ENCODE data around the gene RAB20. TPM values are rescaled to one million over a fixed set of nuclear protein-coding genes. Genes with fewer than 3 reads are reported as not detected.

The RAB20 gene
- total RNA-seq, 1 experiment from 2014 or later = 5.8 TPM

GRCh38 chr13:110554227-110554836 lies 7.2 kb downstream of the RAB20 start:
- no peak for DNase-seq
- Histone ChIP-seq H3K4me3 (no peak overlapping the region), H3K4me1 (no peaks in the 10 kb centered on the region), H3K27me3 (no peaks in the 10 kb centered on the region), H3K27ac (no peak overlapping the region), H3K36me3 (no peaks in the 10 kb centered on the region), H3K9me3 (replicated peaks) (no peaks in the 10 kb centered on the region; the same call in 1 of the 2 replicates)

- Histone ChIP-seq H3K9me3 (replicated peaks) (no peaks in the 10 kb centered on the region; the same call in 1 of the 2 replicates), H3K27ac (no peak overlapping the region), H3K4me3 (no peak overlapping the region), H3K4me1 (no peaks in the 10 kb centered on the region), H3K36me3 (no peaks in the 10 kb centered on the region), H3K27me3 (no peaks in the 10 kb centered on the region)
- no peak for DNase-seq
Observed at GRCh38 chr13:110553417-110553816, 8.1 kb downstream of the RAB20 start.

GRCh38 chr13:110552767-110553166 lies 8.8 kb downstream of the RAB20 start:
- Histone ChIP-seq H3K9me3 (replicated peaks) (no peaks in the 10 kb centered on the region; the same call in 1 of the 2 replicates), H3K27ac (no peak overlapping the region), H3K27me3 (no peaks in the 10 kb centered on the region), H3K4me3 (no peak overlapping the region), H3K36me3 (no peaks in the 10 kb centered on the region), H3K4me1 (peaks cover 2% of the 10 kb centered on the region; the same call in 1 of the 2 replicates)
- no peak for DNase-seq

GRCh38 chr13:110551284-110551683 lies 10.2 kb downstream of the RAB20 start:
- H3K27ac ChIP-seq = no peak overlapping the region
- no peak for DNase-seq
- no peaks in the 10 kb centered on the region for H3K36me3 ChIP-seq
- H3K4me1 ChIP-seq = peaks cover 7% of the 10 kb centered on the region; the same call in 1 of the 2 replicates
- H3K27me3 ChIP-seq = no peaks in the 10 kb centered on the region
- H3K9me3 ChIP-seq (replicated peaks) = no peaks in the 10 kb centered on the region
- no peak overlapping the region for H3K4me3 ChIP-seq

- no peak overlapping the region for H3K27ac ChIP-seq
- no peaks in the 10 kb centered on the region for H3K27me3 ChIP-seq
- no peaks in the 10 kb centered on the region; the same call in 1 of the 2 replicates for H3K9me3 ChIP-seq (replicated peaks)
- no peak overlapping the region for H3K4me3 ChIP-seq
- peaks cover 9% of the 10 kb centered on the region; the same call in 1 of the 2 replicates for H3K4me1 ChIP-seq
- no peak for DNase-seq
- no peaks in the 10 kb centered on the region for H3K36me3 ChIP-seq
Observed at GRCh38 chr13:110549795-110550160, 11.7 kb downstream of the RAB20 start.

GRCh38 chr13:110548891-110549794 lies 12.4 kb downstream of the RAB20 start:
- H3K27me3 ChIP-seq = no peaks in the 10 kb centered on the region
- H3K27ac ChIP-seq = no peak overlapping the region
- peaks cover 3% of the 10 kb centered on the region; the same call in 1 of the 2 replicates for H3K9me3 ChIP-seq (replicated peaks)
- no peak for DNase-seq
- H3K4me1 ChIP-seq = peaks cover 9% of the 10 kb centered on the region; the same call in 1 of the 2 replicates
- H3K4me3 ChIP-seq = no peak overlapping the region
- H3K36me3 ChIP-seq = peaks cover 2% of the 10 kb centered on the region; the same call in 1 of the 2 replicates

GRCh38 chr13:110546926-110547325 lies 14.6 kb downstream of the RAB20 start:
- peak overlapping the region; percentile 31; the same call in 1 of the 2 replicates for H3K27ac ChIP-seq
- DNase-seq = peak; percentile 84 to 86

GRCh38 chr13:110546378-110546777 lies 15.1 kb downstream of the RAB20 start:
- H3K4me1 ChIP-seq = peaks cover 13% of the 10 kb centered on the region; the same call in 1 of the 2 replicates
- no peak overlapping the region for H3K4me3 ChIP-seq
- peaks cover 3% of the 10 kb centered on the region; the same call in 1 of the 2 replicates for H3K36me3 ChIP-seq
- peaks cover 3% of the 10 kb centered on the region; the same call in 1 of the 2 replicates for H3K9me3 ChIP-seq (replicated peaks)
- no peaks in the 10 kb centered on the region for H3K27me3 ChIP-seq
- H3K27ac ChIP-seq = no peak overlapping the region
- no peak for DNase-seq

More at GRCh38 chr13:110546926-110547325, 14.6 kb downstream of the RAB20 start:
- peaks cover 9% of the 10 kb centered on the region; the same call in 1 of the 2 replicates for H3K4me1 ChIP-seq
- peaks cover 3% of the 10 kb centered on the region; the same call in 1 of the 2 replicates for H3K9me3 ChIP-seq (replicated peaks)
- peaks cover 3% of the 10 kb centered on the region; the same call in 1 of the 2 replicates for H3K36me3 ChIP-seq
- peak overlapping the region; percentile 10; the same call in 1 of the 2 replicates for H3K4me3 ChIP-seq
- no peaks in the 10 kb centered on the region for H3K27me3 ChIP-seq

- Histone ChIP-seq H3K36me3 (peaks cover 3% of the 10 kb centered on the region; the same call in 1 of the 2 replicates), H3K27ac (no peak overlapping the region), H3K4me1 (peaks cover 17% of the 10 kb centered on the region), H3K27me3 (no peaks in the 10 kb centered on the region), H3K4me3 (no peak overlapping the region), H3K9me3 (replicated peaks) (peaks cover 3% of the 10 kb centered on the region)
- no peak for DNase-seq
Observed at GRCh38 chr13:110542169-110542796, 19.2 kb downstream of the RAB20 start.

GRCh38 chr13:110541526-110541920 lies 20.0 kb downstream of the RAB20 start:
- H3K27ac ChIP-seq = peak overlapping the region; percentile 35
- DNase-seq = no peak
- peaks cover 3% of the 10 kb centered on the region; the same call in 1 of the 2 replicates for H3K36me3 ChIP-seq
- H3K4me1 ChIP-seq = peaks cover 17% of the 10 kb centered on the region
- peaks cover 3% of the 10 kb centered on the region for H3K9me3 ChIP-seq (replicated peaks)
- no peaks in the 10 kb centered on the region for H3K27me3 ChIP-seq
- H3K4me3 ChIP-seq = no peak overlapping the region

- no peak for DNase-seq
- peak overlapping the region; percentile 35 for H3K27ac ChIP-seq
- no peaks in the 10 kb centered on the region for H3K27me3 ChIP-seq
- H3K4me1 ChIP-seq = peaks cover 15% of the 10 kb centered on the region
- no peak overlapping the region for H3K4me3 ChIP-seq
- H3K9me3 ChIP-seq (replicated peaks) = peaks cover 3% of the 10 kb centered on the region
- peaks cover 3% of the 10 kb centered on the region; the same call in 1 of the 2 replicates for H3K36me3 ChIP-seq
Observed at GRCh38 chr13:110540871-110541525, 20.5 kb downstream of the RAB20 start.

GRCh38 chr13:110539894-110540293 lies 21.6 kb downstream of the RAB20 start:
- Histone ChIP-seq H3K36me3 (peaks cover 3% of the 10 kb centered on the region; the same call in 1 of the 2 replicates), H3K9me3 (replicated peaks) (peaks cover 3% of the 10 kb centered on the region), H3K4me1 (peaks cover 15% of the 10 kb centered on the region), H3K27ac (no peak overlapping the region), H3K4me3 (no peak overlapping the region), H3K27me3 (no peaks in the 10 kb centered on the region)
- no peak for DNase-seq

- no peaks in the 10 kb centered on the region; the same call in 1 of the 2 replicates for H3K9me3 ChIP-seq (replicated peaks)
- H3K4me1 ChIP-seq = peaks cover 15% of the 10 kb centered on the region
- no peak overlapping the region for H3K4me3 ChIP-seq
- H3K27ac ChIP-seq = peak overlapping the region; percentile 53
- DNase-seq = peak; percentile 96 to 98
- H3K36me3 ChIP-seq = no peaks in the 10 kb centered on the region
- H3K27me3 ChIP-seq = no peaks in the 10 kb centered on the region
Observed at GRCh38 chr13:110538632-110539031, 22.9 kb downstream of the RAB20 start.
